Mammary epithelial cell (primary cell): ENCODE data around the gene LEMD3.

Source experiments
- CTCF ChIP-seq, 2 donors: IDR thresholded peaks in 1 of 2; conservative IDR thresholded peaks in 1 of 2; 2 replicates each; pipeline ENCODE4 v1.5.1; 2011 to 2012; ENCODE audit warnings: inconsistent platforms in 2 of 2, low read length in 2 of 2, mild to moderate bottlenecking in 2 of 2, control low read depth in 1 of 2, low read depth in 1 of 2; ENCODE audit not compliant: insufficient read depth in 1 of 2; ENCODE audit errors: extremely low read depth in 1 of 2
- EZH2 ChIP-seq: IDR thresholded peaks from 2 replicates; pipeline ENCODE4 v1.6.1; 2012; ENCODE audit warnings: low read length, inconsistent platforms, borderline replicate concordance

- no peak for TF ChIP-seq CTCF (conservative IDR thresholded peaks at IDR 0.05 in 1 of 2, IDR thresholded peaks at IDR 0.05 in 1 of 2; ENCODE audit: extremely low read depth in 1 of 2, insufficient read depth in 1 of 2, low read depth in 1 of 2, low read length in 2 of 2)
- TF ChIP-seq EZH2: no peak
Measured at GRCh38 chr12:65263777-65264176, 94.4 kb downstream of the LEMD3 start.
